Stimulated activated CD4-positive, alpha-beta T cell treated with anti-CD3 and anti-CD28 coated beads, Interleukin-4, amount 100 ng/mL, for 24 hours (primary cell): ENCODE data around the gene CDIPT.

Experiments used
- DNase-seq: peaks from one replicate; pipeline ENCODE4 v3.0.0-alpha.2; 2020

The CDIPT gene

DNA sequence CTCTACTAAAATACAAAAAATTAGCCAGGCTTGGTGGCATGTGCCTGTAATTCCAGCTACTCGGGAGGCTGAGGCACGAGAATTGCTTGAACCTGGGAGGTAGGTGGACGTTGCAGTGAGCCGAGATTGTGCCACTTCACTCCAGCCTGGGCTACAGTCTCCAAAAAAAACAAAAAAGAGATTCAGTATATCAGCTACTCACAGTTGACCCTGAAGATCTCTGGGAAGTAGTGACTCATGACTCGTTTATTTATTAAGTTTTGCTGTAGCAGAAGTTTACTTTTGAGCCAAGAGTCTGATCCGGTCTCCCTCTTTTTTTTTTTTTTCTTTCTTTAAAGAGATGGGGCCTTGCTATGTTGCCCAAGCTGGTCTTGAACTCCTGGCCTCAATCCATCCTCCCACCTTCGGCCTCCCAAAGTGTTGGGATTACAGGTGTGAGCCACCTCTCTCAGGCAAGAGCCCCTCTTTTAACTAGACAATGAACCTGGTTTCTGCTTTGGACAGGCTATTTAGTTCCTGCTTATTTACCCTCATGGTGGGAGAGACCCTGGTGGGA, 38.4 kb downstream of the CDIPT start:
- DNase-seq, result no peak

DNA sequence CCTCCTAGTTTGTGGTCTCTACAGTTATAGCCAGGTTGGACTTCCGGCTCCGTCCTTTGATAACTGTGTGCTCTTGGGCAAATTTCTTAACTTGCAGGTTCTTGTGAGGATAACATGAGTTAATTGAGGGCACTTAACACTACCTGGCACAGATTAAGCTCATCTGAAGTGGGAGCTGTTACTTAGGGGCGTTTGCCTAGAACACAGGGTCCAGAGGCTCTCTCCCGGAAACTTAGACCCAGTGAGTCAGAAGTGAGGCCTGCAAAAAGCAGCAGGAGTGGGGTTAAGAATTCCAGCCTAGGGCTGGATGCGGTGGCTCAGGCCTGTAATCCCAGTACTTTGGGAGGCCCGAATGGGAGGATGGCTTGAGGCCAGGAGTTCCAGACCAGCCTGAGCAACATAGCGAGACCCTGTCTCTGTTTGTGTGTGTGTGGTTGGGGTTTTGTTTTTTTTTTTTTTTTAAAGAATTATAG, 41.3 kb downstream of the CDIPT start:
- DNase-seq, result no peak

DNA sequence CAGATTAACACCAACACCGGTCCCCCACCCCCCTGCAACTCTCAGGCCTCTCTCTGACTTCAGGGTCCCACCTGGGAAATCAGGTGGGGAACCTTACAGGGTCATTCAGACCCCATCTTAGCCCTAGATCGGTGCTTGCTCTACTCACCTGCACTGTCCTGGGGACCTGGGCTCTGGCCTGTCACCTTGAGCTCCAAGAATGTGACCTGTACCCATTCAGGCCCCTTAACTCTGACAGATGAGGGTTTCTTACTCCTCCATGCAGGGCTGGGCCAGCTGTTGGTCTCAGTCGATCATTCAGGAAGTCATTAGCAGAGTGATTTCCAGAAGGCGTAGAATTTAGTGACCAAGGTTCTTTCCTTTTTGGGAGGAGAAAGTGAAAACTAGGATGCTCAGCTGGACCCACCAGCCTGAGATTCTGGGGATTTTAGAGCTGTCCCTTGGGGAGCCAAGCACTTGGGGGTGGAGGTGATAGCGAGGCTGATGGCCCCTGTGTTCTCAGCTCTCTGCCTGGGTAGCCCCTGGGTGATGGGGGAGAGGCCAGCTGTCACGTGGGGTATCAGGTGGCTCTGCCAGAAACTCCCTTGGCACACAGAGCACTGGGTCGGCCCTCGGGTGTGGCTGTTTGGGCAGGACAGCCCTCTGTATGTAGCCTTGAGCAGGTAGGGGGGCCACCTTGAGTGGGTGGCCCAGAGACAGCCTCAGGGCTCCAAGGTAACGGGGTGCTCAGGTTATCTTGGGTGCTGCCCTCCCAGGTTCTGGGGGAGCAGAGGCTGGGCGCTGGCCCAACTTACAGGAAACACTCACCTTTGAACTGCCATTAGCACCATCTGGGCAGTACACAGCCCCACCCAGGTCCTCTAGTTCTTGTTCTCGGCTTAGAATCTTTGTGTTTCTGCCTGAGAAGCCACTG, 42.0 kb downstream of the CDIPT start:
- DNase-seq, result peak; percentile 48

DNA sequence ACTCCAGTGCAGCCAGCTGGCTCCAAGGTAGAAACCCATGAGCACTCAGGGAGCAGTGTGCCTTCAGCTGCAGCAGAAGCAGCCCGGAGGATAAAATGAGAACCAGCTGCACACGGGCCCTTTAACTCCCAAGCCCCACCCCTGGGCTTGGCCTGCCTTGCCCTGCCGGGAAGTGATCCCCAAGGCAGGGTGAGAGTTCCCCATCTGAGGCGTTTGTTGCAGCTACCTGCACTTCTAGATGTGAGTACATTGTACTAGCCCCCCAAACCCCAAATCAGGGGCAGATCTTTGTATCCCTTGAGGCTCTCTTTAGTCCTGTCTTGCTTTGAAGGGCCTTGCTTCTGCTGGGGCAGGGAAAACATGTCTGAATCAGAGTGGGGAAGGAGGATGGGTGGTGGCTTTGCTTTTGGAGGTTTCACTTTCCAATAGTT, 42.7 kb downstream of the CDIPT start, which contains the start of gene MVP:
TSS of gene MVP (plus strand) at position 192 of the 431 bp plus-strand sequence. CDS start 10,088 bp downstream, outside the sequence.
- DNase-seq, result peak; percentile 62

DNA sequence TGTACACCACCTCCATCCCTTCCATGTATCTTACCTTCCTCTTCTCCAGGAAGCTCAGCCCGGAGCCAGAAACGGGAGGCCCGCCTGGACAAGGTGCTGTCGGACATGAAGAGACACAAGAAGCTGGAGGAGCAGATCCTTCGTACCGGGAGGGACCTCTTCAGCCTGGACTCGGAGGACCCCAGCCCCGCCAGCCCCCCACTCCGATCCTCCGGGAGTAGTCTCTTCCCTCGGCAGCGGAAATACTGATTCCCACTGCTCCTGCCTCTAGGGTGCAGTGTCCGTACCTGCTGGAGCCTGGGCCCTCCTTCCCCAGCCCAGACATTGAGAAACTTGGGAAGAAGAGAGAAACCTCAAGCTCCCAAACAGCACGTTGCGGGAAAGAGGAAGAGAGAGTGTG, 43.5 kb downstream of the CDIPT start:
- DNase-seq, result no peak

DNA sequence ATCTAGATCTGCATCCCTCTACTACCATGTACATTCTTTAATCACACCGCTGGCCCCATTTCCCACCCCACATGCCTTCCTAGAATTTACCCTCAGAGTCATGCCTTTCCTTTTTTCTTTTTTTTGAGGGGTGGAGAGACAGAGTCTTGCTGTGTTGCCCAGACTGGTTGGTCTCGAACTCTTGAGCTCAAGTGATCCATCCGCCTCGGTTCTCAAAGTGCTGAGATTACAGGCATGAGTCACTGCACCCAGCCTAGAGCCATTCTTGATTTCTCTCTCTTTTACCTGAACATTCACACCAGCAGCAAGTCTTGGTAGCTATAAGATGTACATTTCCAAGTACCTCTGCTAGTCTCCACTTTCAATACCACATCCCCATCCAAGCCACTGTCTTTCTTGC, 44.9 kb downstream of the CDIPT start:
- DNase-seq, result no peak

DNA sequence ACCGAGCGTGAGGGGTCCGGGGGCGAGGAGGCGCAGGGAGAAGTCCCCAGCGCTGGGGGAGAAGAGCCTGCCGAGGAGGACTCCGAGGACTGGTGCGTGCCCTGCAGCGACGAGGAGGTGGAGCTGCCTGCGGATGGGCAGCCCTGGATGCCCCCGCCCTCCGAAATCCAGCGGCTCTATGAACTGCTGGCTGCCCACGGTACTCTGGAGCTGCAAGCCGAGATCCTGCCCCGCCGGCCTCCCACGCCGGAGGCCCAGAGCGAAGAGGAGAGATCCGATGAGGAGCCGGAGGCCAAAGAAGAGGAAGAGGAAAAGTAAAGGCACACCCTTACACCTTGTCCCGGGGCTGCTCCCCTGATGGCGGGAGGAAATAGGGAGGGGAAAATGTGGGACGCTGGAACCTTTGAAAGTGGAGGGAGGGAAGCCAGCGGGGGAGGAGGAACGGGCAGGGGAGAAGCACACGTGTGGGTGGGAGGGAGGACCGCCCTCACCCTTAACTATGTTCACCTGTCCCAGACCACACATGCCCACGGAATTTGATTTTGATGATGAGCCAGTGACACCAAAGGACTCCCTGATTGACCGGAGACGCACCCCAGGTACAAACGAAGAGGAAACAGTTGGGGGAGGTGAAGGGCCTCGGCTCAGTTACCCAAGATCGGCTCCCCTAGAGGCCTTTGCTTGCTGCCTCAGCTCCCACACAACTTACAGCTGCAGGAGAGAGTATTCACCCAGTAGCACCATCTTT, 46.2 kb downstream of the CDIPT start:
- peak; percentile 66 for DNase-seq

DNA sequence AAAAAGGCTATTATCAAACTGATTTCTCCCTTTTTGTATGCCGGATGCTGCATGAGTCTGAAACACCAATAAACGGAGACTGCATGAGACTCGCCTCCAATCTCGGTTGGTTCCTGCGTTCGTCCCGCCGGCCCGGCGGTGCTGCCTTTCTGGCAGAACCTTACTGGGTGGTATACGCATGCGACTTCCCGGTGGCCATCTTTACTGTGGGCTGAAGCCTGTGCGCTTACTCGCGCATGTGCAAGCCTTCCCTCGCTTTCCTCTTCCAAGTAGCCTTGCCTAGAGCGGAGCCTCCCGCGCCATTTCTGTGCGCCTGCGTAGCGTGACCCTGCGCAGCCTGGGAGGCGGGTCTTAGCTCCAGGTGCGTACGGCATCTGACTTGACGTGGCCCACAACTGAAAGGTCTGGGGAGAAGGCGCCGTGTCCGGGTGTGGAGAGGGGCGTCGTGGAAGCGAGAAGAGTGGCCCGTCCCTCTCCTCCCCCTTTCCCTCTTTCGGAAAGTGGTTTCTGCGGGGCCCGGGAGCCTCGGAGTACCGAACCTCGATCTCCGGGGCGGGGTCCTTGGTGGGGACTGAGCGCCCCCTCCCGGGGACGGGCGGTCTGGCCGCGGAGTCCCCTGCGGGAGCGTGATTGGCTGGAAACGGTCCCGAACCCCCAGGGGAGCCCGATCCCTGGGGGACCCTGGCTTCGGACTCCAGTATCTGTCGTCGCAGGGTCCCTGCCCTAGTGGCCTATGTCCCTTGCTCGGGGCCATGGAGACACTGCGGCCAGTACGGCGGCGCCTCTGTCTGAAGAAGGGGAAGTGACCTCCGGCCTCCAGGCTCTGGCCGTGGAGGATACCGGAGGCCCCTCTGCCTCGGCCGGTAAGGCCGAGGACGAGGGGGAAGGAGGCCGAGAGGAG, 47.0 kb downstream of the CDIPT start, which contains the start of gene PAGR1:
TSS of gene PAGR1 (plus strand) at position 360 of the 901 bp plus-strand sequence. CDS start at position 734, 374 bp downstream.
- DNase-seq, result peak; percentile 98

DNA sequence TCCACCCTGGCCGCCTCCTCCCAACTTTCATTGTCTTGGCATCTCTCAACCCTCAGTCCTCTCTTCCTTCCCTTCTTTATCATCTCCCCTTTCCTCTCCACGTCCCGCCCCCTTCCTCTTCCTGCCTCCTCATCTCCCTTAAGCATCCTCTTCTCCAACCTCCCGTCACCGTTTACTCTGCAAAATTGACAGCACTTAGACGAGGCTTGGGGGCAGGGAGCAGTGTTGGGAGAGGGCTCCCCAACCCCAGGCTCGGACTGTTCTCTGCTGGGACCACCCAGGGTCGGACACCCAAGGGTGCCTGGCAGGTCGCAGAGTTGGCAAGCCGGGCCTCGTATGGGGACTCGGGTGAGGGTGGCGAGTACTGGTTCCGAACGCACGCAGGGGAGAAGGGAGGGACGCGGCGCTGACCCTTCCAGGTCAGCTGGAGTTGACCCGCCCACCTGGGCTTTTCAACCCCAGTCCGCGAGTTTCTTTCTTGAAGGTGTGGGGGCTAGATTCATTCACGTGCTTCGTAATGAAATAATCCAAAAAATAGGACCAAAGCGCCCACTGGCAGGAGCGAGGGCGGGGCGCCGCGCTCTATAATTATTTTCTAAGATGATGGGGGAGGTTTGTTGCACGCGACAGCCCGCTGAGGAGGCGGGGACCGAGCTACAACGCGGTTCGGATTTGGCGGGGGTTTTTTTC, 47.8 kb downstream of the CDIPT start:
- peak; percentile 14 for DNase-seq

DNA sequence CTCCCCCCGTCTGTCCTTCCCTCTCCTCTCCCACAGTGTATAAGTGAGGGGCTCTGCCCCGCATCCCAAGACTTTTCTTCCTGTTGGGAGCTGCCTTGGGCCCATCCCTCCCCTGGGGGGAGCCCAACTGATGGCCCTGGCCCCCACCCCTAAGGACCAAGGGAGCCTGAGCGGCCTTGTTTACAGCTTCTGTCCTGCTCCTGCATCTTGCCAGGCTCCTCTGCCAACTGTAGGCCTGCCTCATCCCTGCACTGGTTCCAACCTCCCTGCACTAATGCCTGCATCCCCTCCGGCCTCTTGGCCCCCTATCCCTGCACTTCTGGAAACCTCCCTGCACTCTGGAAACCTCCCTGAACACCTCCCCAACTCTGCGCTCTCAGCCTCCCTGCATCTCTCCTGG, 48.4 kb downstream of the CDIPT start:
- no peak for DNase-seq

DNA sequence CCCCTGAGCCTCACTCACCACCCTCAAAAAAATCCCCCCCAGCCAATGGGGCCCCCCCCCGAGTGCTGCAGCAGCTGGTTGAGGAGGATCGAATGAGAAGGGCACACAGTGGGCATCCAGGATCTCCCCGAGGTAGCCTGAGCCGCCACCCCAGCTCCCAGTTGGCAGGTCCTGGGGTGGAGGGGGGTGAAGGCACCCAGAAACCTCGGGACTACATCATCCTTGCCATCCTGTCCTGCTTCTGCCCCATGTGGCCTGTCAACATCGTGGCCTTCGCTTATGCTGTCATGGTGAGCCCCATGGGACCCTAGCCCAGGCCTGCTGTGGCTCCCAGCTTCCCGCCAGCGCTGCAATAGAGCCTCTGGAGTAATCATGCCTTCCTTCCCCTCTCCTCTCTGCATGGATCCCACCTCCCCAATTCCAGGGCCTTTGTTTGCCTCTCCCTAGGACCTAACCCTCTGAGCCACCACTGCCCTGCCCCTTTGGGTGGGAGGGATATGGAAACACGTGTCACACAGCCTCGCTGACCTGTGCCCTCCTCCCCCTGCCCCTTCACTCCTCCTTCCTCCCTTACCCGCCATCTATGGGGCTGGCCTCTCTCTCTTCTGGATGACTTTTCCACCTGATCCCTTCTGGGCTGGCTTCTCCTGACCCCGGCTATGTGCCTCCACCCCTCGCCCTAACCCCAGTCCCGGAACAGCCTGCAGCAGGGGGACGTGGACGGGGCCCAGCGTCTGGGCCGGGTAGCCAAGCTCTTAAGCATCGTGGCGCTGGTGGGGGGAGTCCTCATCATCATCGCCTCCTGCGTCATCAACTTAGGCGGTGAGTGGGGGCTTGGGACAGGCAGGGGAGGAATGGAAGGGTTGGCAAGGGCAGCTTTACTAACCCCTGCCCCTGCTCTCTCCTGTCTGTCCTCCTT, 49.1 kb downstream of the CDIPT start:
- DNase-seq, result no peak

DNA sequence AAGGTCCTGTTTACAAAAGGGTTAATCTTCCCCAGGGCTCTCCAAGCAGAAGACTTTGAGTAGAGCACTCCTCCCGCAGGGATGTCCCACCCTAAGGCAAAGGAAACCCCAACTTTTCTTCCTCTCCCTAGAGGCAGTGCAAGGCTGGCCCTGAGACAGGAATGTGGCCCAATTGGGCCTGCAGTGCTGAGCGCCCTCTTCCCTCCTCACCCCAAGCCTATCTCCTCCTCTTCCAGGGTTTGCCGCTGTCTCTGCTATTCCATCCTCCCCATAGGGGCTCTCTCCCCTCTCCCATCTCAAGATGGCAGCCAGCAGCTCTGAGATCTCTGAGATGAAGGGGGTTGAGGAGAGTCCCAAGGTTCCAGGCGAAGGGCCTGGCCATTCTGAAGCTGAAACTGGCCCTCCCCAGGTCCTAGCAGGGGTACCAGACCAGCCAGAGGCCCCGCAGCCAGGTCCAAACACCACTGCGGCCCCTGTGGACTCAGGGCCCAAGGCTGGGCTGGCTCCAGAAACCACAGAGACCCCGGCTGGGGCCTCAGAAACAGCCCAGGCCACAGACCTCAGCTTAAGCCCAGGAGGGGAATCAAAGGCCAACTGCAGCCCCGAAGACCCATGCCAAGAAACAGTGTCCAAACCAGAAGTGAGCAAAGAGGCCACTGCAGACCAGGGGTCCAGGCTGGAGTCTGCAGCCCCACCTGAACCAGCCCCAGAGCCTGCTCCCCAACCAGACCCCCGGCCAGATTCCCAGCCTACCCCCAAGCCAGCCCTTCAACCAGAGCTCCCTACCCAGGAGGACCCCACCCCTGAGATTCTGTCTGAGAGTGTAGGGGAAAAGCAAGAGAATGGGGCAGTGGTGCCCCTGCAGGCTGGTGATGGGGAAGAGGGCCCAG, 50.0 kb downstream of the CDIPT start:
- no peak for DNase-seq

DNA sequence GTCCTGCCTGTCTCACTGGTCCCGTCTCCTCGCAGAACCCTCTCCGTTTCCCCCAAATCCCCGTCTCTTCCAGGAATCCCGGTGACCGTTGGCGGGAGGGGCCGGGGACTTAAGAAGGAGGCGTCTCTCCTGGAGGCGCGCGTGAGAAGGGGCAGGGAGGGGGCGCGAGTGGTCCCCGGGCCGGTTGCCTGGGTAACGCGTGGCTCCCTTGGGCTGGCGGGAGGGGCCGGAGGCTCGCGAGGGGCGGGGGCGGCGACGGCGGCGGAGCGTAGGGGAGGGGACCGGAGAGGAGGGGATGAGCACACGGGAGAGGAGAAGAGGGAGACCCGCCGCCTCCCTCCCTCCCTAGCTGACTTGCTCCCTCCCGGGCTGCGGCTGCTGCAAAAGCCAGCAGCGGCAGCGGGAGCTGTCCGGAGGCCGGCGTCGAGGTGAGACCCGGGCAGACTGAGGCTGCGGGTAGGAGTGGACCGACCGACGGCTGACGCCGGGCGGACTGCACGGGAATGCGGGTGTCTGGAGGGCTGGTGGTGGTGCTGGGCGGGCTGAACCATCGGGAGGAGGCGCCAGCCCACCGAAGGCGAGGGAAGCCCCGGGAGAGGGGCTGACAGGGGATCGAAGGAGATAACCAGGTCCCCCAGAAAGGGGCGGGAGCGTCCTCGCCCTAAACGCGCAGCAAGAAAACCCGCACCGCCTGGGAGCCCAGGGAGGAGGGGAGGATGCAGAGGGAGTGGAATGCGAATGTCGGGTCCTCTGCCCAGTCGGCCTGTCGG, 50.9 kb downstream of the CDIPT start, which contains the start of gene PRRT2:
TSS of gene PRRT2 (plus strand) at position 298 of the 770 bp plus-strand sequence. CDS start 862 bp downstream, outside the sequence.
- DNase-seq, result peak; percentile 47

DNA sequence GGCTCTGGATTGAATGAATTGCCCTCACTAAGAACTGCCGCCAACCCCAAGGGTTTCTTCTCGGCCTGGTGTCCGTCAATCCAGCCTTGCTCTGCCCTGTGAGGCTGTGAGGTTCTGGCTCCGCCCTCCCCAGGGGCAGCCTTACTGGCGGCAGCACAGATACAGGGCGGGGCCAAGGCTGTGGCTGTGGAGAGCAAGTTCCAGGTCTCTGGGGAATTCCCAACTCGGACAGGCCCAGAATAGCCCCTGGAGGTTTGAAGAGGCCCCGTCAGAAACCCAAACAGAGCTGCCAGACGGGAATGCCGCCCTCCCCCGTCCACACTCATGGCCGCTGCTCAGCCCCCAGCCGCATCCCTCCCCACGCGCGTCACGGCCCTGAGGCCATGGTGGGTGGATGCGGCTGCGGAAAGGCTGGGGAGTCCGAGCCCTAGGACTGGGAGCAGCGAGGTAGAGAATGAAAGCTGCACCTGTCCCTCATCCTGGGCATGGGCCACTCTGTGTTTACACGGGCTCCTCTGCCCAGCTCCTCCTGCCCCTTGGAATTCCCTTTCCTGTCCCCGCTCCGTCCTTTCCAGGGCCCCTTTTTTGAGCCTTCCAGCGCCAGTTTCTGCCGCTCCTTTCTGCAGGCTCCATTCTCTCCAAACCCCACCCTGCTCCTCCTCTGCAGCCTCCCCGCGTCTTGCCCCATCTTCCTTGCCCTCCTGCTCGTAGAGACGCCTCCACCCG, 51.7 kb downstream of the CDIPT start:
- peak; percentile 77 for DNase-seq

DNA sequence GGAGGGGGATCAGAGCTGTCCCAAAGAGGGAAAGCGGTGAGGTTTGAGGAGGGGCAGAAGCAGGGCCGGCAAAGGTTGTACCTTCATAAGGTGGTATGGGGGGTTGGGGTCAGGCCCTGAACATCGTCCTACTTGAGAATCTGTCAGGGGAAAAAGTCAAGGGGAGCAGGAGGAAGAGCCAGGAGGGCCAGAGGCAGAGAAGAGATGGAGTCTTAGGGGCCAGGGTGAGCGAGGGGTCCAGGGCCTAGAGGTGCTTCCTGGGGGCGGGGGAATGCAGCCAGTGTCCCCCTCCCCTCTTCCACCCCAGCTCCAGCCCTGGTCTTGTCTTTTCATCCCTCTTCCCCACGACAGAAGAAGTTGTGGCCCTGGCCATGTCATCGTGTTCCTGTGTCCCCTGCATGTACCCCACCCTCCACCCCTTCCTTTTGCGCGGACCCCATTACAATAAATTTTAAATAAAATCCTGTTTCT, 52.3 kb downstream of the CDIPT start:
- no peak for DNase-seq

DNA sequence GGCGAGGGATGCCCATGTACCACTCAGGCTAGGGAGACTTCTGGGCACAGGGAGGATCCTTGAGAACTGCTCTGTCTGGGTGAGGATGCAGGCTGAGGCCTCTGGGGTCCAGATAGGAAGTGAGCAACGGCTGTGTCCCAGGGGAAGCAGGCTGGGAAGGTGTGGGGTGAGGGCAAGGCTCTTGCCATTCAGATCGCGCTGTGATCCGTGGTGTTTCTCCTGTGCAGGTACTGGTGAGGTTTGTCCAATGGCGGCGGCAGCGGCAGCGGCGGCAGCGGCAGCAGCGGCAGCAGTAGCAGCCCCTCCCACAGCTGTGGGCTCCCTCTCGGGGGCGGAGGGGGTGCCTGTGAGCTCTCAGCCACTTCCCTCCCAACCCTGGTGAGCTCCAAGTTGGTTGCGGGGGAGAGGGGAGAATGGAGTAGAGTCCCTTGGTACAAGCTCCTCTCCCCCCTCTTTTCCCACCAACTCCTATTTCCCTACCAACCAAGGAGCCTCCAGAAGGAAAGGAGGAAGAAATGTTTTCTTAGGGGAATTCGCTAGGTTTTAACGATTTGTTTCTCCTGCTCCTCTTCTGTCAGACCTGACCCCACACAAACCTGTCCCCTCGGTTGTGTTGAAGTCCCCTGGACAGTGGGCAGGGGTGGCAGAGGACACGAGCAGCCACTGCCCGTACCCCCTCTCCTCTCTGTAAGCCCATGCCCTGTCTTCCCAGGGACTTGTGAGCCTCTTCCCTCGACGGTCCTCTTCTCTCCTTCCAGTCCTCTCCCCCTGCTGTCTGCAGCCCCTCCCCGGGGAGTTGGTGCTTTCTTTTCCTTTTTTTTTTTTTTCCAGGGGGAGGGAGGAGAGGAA, 53.0 kb downstream of the CDIPT start:
- peak; percentile 30 for DNase-seq
